Measurements from ENCODE around the gene CAMLG. TPM values are rescaled to one million over a fixed set of nuclear protein-coding genes. Genes with fewer than 3 reads are reported as not detected.
A peak's percentile ranks its signal among the peaks of the same experiment; 100 is the strongest.
"Not testable (repeated sequence)": the region's sequence is repeated elsewhere in the genome, so short reads cannot be mapped to it uniquely, and the experiment has no call there.

The CAMLG gene
- 10 to 100 TPM in 4 of 6 experiments, 1 to 10 TPM in 2; 8.2 to 16.9 (median 12.0) TPM for total RNA-seq
- long read RNA-seq, transcript CAMLG-201 (4 exons, 2,221 nt): major isoform, 7 of 14 reads
- long read RNA-seq, partial matches to known transcripts: 1 of 14 reads
- long read RNA-seq, other reads (novel, unspliced or antisense): 6 of 14 reads

DNA sequence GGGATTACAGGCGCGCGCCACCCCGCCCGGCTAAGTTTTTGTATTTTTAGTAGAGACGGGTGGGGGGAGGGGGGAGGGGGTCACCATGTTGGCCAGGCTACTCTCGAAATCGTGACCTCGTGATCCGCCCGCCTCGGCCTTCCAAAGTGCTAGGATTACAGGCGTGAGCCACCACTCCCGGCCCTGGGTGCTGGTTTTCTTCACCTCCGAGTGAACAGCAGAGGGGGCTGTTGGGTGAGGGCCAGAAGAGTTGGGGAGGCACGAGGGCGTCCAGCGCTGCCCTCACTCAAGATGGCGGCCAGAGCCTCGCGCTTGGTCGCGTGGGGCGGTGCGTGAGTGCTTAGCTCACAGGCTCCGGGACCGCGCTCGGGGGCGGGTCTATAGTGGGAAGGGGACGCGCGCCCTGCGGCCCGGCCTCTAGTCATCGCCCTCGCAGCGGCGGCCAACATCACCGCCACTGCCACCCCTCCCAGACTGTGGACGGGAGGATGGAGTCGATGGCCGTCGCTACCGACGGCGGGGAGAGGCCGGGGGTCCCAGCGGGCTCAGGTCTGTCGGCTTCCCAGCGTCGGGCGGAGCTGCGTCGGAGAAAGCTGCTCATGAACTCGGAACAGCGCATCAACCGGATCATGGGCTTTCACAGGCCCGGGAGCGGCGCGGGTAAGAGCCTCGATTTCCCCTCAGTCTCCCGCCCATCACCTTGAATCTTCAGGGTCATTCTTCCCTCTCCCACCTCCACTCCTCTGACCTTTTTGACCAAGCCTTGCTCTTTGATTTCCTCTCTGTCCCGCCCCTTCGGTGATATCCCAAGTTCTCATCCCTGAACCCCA lies at the start of gene CAMLG:
Gene CAMLG (plus strand): TSS at position 416 of the 830 bp plus-strand sequence. CDS start 73 bp downstream, at position 489.
- WGBS (ENCODE audit: insufficient coverage, low coverage, low lambda C conversion rate, missing lambda C conversion rate): 0% methylated on average over 8 of the region's 66 CpGs
- peak; percentile 54 to 64 (median 58) for TF ChIP-seq CTCF (IDR thresholded peaks at IDR 0.05)
- TF ChIP-seq POLR2A (IDR thresholded peaks at IDR 0.05): peak; percentile 90
- peaks cover 0 to 8% (median 0%) of the 10 kb centered on the region in 4 donors for H3K4me1 ChIP-seq

DNA sequence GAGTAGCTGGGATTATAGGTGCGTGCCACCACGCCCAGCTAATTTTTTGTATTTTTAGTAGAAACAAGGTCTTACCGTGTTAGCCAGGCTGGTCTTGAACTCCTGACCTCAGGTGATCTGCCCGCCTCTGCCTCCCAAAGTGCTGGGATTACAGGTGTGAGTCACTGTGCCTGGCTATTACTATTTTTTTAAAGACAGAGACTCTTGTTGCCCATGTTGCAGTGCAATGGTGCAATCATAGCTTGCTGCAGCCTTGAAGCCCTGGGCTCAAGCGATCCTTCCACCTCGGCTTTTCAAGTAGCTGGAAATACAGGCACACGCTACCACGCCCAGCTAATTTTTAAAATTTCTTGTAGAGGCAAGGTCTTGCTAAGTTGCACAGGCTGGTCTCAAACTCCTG lies 48.2 kb upstream of the CAMLG start:
- ATAC-seq; H3K27ac ChIP-seq; H3K9me3 ChIP-seq; DNase-seq; H3K27me3 ChIP-seq; intact Hi-C loops (cut with DNase I); H3K4me3 ChIP-seq: not testable (repeated sequence)
- H3K36me3 ChIP-seq: peaks cover 0 to 74% (median 42%) of the 10 kb centered on the region in 4 donors
- WGBS (ENCODE audit: insufficient coverage, low coverage, low lambda C conversion rate, missing lambda C conversion rate): 96% methylated on average over 4 of the region's 8 CpGs
- peaks cover 0 to 14% (median 0%) of the 10 kb centered on the region in 4 donors for H3K4me1 ChIP-seq

More for the DNA sequence above, at the start of gene CAMLG:
- Histone ChIP-seq H3K4me3 (peak within 1 kb of the TSS; percentile 74 to 92 (median 82)), H3K27ac (peak within 1 kb of the TSS; percentile 82 to 85 (median 84)), H3K36me3 (peaks cover 0 to 4% (median 0%) of the 10 kb centered on the region in 4 donors), H3K9me3 (no peaks in the 10 kb centered on the region), H3K27me3 (no peaks in the 10 kb centered on the region)
- DNase-seq (peak; percentile 99), ATAC-seq (peak; percentile 97 to 99 (median 98))
- intact Hi-C loops (cut with DNase I): no loop called here

- no peak for ATAC-seq
- TF ChIP-seq CTCF (IDR thresholded peaks at IDR 0.05) (no peak), POLR2A (IDR thresholded peaks at IDR 0.05) (no peak)
- no peak for DNase-seq
- Histone ChIP-seq H3K27me3 (no peaks in the 10 kb centered on the region), H3K4me3 (no peak overlapping the region), H3K9me3 (no peaks in the 10 kb centered on the region), H3K27ac (no peak overlapping the region), H3K4me1 (no peaks in the 10 kb centered on the region), H3K36me3 (peaks cover 0 to 74% (median 39%) of the 10 kb centered on the region in 4 donors)
- intact Hi-C loops (cut with DNase I): no loop called here
These were observed 45.6 kb upstream of the CAMLG start for GRCh38 chr5:134692722-134693121.

DNA sequence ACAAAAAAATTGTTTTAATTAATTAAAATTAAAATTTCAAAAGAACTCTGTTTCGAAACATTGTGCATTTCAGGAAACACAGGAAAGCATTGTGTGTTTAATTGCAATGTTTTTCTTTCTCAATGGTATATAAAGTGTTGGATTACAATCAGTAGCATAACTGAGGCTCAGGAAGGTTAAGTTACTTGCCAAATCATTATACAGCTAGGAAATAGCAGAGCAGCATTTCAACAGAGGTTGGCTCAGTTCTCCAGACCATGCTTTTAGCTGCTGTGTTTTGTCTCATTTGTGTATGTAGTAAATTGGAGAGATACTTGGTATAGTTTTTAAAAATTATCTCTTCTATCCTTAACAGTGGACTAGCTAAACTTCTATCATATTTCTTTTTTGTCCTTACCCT lies 30.0 kb upstream of the CAMLG start:
- Histone ChIP-seq H3K4me3 (no peak overlapping the region), H3K4me1 (no peaks in the 10 kb centered on the region), H3K9me3 (no peaks in the 10 kb centered on the region), H3K27me3 (no peaks in the 10 kb centered on the region), H3K36me3 (peaks cover 0 to 90% (median 54%) of the 10 kb centered on the region in 4 donors), H3K27ac (no peak overlapping the region)
- WGBS (ENCODE audit: insufficient coverage, low coverage, low lambda C conversion rate, missing lambda C conversion rate): 91% methylated on average over 1 of the region's 1 CpG
- TF ChIP-seq CTCF (IDR thresholded peaks at IDR 0.05) (no peak), POLR2A (IDR thresholded peaks at IDR 0.05) (no peak)
- no peak for DNase-seq
- intact Hi-C loops (cut with DNase I): no loop called here
- no peak for ATAC-seq

GRCh38 chr5:134714120-134714519 lies 24.2 kb upstream of the CAMLG start:
- no peak for ATAC-seq
- Histone ChIP-seq H3K27ac (no peak overlapping the region), H3K27me3 (no peaks in the 10 kb centered on the region), H3K4me3 (no peak overlapping the region), H3K4me1 (no peaks in the 10 kb centered on the region), H3K36me3 (peaks cover 0 to 89% (median 41%) of the 10 kb centered on the region in 4 donors), H3K9me3 (no peaks in the 10 kb centered on the region)
- WGBS (ENCODE audit: insufficient coverage, low coverage, low lambda C conversion rate, missing lambda C conversion rate): 100% methylated on average over 2 of the region's 5 CpGs
- no peak for TF ChIP-seq CTCF (IDR thresholded peaks at IDR 0.05)
- no peak for TF ChIP-seq POLR2A (IDR thresholded peaks at IDR 0.05)
- no peak for DNase-seq
- intact Hi-C loops (cut with DNase I): no loop called here
